Activated T-cell treated with anti-CD3 and anti-CD28 coated beads, Interleukin-2, amount 50 U/mL, for 48 hours (primary cell): ENCODE measurements around the gene NEUROD4.

ENCODE experiments used
- DNase-seq, 2 experiments: peaks; one replicate each; pipeline ENCODE4 v3.0.0-alpha.2; 2020

NEUROD4 gene

GRCh38 chr12:55061024-55061423 is 41.2 kb downstream of the NEUROD4 start:
- no peak for DNase-seq

- no peak for DNase-seq
Observed at GRCh38 chr12:55063291-55063690, 43.5 kb downstream of the NEUROD4 start.

DNA sequence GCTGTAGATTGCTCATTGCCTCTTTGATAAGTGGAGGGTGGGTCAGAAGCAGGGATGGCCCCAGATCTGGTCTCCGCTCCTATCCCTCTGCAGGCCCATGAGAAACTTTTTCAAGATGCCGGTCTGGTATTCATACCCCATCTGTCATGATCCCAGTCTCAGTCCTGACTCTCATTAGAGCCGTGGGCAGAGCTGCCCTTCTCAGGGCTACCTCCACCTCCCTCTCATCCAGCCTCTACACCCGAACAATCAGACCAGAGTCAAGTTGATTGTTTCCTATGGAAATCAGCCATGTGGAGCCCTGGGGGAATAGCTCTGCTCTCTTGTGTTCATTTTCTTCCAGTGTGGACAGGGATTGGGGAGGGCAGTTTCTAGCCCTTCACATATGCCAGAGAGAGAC is 45.8 kb downstream of the NEUROD4 start:
- no peak for DNase-seq

DNA sequence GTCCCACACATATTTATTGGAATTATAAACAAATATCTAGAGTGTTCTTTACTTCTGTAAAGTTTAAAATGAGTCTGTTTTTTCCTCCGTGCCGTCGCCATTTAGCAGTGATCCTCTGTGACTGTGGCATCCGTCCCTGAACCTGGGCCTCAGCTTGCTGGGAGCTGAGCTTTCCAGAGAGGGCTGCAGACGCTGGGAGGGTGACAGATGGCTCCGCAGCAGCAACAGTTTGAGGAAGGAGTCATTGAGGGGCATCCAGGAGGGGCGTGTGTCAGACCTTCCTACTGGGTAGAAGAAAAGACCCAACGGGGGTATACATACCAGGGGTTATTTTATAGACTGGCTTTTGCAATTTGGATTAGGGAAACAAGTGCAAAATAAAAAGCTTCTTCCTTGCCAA is 47.9 kb downstream of the NEUROD4 start:
- no peak for DNase-seq

DNA sequence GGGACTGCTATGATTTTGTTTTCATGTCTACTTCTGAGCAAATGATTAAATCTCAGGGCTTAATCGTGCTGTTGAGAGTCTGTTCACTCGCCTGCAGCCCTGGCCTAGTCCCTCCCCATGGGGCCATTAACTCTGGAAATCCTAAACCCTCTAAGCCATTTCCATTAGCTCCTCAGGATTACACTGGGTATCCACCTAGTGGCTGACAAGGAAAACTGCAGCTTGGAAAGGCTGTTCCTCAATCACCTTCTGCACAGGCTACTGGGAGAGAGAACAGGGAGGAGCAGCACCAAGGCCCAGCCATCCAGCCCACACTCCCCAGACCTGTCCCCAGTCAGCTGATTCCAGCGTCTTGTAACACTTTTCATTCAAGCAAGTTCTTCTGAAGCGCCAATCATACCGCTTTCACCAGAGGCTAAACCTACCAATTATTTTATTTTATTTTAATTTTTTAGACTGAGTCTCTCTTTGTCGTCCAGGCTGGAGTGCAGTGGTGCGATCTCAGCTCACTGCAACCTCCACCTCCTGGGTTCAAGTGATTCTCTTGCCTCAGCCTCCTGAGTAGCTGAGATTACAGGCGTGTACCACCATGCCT is 48.7 kb downstream of the NEUROD4 start:
- DNase-seq, result peak; percentile 28 to 36

DNA sequence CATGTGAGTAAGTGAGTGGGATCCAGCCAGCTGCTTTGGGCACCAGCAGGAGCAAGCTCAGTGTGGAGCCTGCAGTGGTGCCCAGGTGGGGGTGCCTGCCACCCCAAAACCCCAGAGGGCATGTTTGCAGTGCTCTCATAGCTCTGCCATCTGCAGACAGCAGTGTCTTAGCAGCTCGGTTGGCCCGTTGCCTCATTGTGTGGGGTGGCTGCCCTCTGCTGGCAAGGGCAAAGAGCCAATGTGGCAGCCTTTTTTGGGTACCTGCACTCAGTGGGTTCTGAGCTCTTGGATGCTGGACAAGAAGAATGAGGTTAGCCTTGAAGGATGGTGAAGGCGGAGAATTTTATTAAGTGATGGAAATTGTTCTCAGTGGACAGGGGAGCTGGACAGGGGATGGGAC is 52.3 kb downstream of the NEUROD4 start:
- DNase-seq, result peak; percentile 82 to 84

GRCh38 chr12:55073043-55074022 is 53.6 kb downstream of the NEUROD4 start:
- DNase-seq, result peak; percentile 79 to 81

GRCh38 chr12:55074806-55075205 is 55.0 kb downstream of the NEUROD4 start:
- DNase-seq, result no peak
